ENCODE results near the gene DDX39B.
A peak's percentile ranks its signal among the peaks of the same experiment; 100 is the strongest.

Gene DDX39B

DNA sequence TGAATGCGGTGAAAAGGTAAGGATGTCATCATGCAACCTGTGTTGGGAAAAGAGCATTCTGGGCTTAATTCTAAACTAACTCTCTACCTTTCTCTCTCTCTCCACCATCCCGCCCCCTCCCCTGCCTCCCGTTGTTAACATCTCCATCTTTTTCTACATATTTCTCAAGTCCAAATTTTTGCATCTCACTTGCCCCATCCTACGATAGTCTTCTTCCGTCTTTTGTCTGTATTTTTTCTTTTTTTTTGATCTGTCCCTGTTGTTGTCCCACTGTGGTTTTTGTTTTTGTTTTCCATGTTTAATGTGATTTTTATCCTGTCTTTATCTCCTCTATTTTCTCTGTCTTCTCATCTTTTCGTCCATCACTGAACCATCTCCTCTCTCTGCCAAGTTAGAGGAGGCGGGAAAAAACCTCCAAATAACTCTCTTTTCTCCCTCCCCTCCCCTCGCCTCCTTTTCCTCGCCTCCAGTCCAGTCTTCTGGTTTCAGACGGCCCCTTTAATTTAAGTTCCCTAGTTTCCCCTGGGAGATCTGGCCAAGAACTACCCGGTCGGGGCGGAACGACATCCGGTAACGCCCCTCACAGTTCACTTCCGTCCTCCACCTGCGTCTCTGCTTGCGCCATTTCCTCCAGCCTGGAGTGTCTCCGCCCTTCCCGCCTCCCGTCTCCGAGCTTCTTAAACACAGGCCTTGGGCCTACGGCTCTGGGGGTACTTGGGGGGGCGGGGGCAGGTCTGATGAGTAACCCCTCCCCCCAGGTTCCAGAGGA is 5.3 kb upstream of the DDX39B start, which contains the start of gene NFKBIL1:
NFKBIL1 (plus strand) TSS at position 651 of the 769 bp plus-strand sequence; CDS start at position 738, 87 bp downstream.
- DNase-seq = peak; percentile 94 to 99

DNA sequence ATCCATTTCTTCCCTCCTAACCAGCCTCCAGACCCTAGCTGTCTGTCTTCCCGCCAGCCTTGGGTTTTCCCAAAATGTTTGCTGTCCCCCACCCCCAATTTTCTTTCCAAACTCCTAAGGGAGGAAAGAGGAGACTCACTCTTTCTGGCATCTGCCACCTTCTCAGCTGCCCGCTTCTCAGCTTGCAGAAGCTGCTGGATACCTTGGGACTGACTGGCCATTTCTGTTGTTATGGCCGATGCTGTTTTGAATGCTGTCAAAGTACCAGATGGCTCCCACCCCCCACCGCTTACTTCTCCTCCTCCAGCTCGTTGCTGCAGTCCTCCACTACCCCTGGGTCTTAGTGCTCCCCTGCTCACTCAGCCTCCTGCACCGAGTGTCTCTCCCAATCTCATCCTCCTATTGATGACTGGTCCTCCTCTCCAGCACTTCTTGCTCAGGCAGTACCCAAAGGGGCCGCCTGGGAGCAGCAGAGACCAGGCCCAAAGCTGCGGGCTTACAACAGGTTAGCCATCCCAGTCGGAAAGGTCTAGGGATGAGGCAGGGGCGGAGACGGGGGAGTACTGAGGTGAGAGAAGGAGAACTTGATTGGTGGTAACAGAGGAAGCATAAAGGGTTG is 4.6 kb upstream of the DDX39B start, which contains the start of gene ATP6V1G2:
ATP6V1G2 (minus strand) TSS at position 270 of the 619 bp plus-strand sequence; CDS start at position 221, 49 bp downstream.
- peak; percentile 61 to 87 for DNase-seq

DNA sequence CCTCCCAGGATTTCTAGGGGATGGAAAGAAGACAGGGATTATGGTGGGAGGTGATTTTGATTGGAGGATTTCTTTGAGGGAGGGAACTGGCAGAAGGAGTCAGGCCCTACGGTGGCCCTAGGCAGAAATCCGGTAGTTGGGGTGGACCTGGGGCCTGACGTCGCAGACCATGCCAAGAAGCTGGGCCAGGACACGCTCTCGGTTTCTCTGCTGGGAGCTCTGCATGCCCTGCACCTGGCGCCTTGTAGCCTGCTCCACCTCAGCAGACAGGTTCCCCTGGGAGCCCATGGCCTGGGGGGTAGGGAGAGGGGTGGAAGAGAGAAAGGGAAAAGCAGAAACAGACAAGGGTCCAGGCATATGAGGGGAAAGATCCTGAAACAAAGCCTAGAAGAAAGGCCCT is 3.5 kb upstream of the DDX39B start:
- no peak for DNase-seq

DNA sequence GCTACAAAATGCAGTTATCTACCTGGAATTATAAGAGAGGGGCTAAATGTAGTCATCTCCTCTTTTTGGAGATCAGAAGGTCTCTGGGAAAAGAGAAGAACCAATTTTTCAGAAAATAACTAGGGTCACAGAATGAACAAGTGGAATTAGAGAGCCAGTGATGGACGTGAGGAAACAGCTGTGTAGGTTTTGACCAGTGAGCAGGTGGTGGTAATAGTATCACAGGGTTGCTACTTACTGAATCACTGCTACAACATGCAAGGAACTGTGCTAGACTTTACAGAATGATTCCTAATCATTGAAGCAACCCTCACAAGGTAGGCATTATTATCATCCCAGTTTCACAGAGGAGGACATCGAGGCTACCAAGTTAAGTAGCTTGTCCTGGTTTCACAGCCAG is 2.9 kb upstream of the DDX39B start:
- no peak for DNase-seq

DNA sequence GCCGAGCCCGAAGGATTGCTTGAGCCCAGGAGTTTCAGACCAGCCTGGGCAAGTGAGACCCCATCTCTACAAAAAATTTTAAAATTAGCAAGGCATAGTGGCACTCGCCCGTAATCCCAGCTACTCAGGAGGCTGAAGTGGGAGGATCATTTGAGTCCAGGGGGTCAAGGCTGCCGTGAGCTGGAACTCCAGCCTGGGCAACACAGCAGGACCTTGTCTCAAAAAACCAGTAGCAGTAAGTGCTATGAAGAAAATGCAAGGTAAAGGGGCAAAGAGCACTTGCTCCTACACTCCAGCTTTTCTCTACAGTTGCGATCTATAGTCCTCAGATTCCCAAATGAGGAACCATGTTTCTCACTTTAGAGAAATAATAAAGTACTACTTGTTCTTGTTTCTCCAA is 1.8 kb upstream of the DDX39B start:
- DNase-seq = no peak

DNA sequence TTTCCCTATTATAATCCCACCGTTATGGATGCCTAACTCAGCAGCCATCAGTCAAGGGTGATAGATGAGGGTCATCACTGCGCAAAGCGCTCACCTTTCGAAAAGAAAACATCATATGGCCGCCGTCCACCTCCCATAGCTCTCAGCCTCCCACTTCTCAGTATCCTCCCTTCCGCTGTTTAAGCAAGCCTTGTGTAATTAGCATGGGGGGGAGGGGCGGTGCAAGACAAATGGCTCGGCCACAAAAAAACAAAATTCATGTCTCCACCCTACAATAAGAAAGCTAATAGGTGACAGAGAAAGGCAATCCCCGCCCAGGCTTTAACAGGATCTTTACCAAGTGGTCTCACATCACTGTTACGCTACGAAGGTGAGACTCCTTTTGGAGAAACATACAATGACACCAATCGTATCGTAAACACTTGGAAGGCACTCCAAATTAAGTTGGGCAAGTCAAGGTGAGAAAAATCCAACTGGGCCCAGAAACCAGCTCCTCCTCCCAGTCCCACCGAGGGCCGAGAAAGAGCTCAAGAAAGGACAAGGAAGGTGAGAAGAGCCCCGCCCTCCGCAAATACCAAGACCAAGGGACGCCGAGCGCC is 645 bp downstream of the DDX39B start:
- DNase-seq = peak in 1 of 2 experiments; percentile 59

DNA sequence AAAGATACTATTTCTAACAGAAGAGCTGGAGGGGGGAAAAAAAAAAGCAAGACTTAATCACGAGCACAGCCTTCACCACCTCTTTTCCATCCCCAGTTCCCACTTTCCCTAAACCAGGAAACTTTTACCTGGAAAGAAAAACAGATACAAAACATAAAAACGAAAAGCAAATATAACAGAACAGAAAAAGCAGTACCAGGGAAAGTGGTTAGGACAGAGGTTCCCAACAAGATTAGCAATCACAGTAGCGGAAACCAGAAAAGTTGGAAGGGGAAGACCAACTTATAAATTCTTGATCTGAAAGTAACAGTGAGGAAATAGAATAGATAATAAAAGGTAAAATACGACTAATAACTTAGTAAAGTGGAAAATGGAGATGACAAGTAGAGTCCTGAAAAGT is 1.2 kb downstream of the DDX39B start:
- DNase-seq = no peak

DNA sequence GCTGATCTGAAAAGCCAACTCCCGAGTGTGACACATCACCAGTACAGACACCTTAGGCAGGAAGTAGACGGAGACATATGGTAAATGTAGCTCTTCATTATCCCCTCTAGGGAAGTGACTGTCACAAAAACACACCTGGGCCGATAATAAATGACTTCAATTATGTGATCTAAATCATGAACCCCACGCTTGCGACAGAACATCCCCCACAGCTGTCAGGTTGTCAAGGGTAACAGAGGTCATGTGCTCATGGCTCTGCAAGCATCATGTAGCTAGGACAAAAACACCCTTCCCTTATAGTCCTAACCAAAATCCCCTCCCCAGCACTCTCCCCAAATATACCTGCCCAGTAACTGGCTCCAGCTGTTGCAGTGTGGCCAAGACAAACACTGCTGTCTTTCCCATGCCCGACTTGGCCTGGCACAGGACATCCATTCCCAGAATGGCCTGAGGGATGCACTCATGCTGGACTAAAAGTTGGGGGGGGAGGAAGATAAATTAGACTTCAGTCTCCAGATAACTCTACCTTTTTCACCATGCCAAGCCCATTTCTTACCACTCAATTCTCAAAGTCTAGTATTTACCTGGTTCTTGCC is 2.9 kb downstream of the DDX39B start:
- DNase-seq = no peak

DNA sequence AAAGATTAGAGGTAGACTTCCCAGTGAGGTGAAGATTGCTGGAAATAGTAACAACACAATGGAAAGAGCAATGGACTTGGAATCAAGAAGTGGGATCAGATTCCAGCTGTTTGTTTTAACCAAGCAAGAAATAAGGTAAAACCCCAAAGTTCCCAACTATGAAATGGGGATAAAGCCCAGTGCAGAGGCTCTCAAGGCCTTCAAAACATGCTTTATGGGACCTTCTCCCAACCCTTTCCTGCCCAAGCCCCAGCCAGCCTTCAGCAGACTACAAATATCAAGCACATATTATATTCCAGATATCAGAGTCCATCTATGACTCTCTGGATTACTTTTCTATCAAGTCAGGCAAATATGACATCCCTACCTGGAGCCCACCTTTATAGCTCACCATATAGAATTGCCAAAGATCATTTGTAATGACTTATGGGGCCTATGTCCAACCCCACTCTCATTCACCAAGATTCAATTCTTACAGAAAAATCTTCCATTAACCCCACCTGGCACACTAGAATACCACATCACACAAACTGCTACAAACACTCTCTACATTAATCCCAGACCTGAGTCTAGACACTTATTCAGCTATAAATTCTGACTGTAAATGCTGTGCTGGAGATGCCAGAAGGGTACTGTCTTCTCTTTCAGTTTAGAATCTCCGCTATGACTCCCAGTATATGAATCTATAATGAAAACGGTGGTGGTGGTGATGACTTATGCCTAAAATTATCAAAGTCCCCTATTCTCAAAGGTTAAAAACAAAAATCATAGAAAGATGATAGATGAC is 6.1 kb downstream of the DDX39B start:
- DNase-seq = no peak

DNA sequence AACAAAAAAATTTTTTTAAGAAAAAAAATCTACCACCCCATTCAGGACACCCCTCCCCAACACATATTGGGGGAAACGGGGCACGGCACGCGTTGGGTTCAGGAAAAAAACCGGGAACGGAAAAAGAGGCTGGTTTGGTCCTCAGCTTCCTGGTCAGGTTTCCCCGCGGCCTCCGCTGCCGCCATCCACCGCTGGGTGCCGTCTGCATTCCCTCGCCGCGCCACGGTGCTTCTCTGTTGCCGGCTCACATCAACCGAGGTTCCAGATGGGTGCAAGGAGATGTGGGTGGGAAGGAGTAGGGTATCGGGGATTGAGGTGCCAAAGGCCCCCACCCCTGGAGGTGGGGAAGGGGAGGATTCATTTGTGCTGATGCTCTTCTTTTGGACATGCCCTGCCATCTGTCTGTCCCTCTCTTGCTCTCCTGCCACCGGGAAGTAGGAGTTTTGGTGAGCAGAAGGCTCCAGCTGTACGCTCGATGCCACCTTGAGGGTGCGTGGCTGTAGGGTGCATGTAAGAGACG is 7.2 kb downstream of the DDX39B start:
- no peak for DNase-seq

DNA sequence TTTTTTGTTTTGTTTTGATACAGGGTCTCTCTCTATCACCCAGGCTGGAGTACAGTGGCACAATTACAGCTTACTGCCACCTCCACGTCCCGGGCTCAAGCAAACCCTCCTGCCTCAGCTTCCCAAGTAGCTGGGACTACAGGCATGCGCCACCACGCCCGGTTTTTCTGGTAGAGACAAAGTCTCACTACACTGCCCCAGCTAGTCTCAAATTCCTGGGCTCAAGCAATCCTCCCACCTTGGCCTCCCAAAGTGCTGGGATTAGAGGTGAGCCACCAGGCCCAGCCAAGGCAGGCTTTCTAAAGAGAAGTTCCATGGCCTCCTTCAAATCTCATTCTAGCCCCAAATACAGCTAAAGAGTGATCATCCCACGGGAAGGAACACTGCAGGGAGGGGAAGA is 7.8 kb downstream of the DDX39B start:
- DNase-seq = no peak

DNA sequence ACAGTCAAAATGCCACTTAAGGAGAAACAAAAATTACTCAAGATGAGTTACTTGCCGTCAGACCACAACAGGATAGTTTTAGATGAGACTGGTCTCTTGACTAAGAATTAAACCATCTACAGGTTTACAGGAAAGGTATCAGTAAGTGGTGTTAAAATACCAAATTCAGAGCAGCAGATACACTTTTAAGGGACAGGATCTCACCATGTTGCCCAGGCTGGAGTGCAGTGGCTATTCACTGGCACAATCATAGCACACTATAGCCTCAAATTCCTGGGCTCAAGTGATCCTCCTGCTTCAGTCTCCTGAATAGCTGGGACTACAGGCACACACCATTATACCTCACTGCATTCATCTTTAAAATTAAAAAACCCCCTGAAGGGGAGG is 8.4 kb downstream of the DDX39B start:
- no peak for DNase-seq

DNA sequence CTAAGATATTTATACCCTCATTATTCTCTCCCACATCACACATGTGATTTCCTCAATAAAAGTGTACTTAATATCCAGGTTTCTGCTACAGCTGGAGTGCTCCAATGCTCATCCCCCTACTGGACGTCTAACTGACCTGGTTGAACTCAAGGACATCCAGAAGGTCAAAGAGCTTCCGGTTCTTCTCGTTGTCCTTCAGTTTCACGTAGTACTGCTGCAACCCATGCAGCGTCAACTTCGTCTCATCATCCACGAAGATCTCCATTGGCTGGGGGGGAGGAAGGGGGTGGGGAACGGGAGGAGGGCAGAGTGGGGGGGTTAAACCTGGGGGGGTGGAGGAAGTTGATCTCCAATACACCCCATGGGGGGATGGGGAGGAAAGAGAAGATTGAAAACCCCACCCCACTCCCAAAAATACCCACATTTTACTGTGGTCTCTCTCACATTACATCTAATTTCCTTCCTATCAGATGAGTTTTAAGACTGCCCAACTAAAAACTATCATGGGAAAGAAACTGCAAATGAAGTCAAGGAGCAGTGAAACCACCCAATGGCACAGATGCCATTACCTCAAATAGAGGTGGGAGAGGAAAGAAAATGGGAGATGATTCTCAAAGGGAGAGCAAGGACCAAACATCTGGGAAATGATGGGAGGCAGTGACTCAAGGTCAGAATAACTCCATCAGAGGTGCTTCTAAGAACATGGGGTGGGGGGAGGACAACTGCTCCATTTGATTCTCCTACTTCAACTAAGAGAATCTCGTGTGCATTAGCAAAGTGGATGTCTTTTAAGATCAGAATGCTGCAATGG is 9.0 kb downstream of the DDX39B start:
- no peak for DNase-seq

DNA sequence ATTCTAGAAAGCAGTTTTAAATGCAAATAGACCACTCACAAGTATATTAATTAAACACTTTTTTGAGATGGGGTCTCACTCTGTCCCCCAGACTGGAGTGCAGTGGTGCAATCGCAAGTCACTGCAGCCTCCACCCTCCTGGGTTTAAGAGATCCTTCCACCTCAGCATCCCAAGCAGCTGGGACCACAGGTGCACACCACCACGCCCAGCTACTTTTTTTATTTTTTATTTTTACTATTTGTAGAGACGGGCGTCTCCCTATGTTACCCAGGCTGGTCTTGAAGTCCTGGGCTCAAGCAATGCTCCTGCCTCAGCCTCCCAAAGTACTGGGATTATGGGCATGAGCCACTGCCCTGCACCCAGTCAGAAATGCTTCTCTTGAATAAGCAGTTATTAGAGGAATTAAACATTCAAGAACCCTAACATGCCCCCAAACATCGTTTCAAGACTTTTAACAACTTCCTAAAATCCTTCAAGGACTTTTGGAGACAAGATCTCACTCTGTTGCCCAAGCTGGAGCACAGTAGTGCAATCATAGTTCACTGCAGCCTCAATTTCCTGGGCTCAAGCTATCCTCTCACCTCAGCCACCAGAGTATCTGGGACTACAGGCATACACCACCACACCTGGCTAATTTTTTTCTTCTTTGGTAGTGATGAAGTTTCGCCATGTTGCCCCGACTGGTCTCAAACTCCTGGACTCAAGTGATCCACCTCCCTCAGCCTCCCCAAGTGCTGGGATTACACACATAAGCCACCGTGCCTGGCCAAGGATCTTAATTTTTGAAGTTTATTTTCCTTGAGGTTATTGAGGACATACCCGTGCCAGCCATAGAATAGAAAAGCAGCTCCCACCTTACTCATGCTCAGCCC is 9.8 kb downstream of the DDX39B start:
- no peak for DNase-seq

DNA sequence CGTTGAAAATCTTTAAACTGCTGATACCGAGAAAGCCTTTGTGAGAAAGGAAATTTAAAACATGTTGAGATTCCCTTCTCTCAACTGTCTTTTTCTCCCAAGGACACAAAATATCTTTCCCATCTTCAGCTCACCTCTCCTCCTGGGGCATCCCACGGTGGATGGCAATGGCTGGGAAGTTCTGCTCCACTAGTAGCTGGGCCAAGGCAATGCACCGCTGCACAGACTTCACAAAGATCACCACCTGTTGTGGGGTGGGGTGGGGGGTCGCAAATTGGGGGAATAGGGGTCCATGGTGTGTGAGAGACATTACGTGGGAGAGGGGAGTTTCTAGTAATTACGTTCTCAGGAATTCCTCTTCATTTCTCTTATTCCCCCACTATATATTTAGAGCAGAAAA is 10.6 kb downstream of the DDX39B start:
- no peak for DNase-seq

DNA sequence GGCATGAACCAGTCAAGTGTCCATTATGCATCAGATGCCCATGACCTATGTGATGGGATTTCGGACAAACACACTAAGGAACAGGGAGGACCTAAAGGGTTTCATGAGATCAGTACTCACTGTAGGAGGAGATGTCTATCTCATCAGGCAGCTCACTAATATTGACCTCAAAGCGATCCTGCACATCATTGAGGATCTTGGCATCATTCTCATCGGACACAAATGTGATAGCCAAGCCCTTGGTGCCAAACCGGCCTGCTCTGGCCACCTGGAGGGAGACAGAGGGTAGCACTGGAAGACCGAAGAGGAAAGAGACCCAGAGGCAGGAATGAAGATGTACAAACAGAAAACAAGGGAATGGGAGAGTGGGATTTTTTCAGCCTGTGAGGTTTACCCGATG is 11.1 kb downstream of the DDX39B start:
- no peak for DNase-seq

DNA sequence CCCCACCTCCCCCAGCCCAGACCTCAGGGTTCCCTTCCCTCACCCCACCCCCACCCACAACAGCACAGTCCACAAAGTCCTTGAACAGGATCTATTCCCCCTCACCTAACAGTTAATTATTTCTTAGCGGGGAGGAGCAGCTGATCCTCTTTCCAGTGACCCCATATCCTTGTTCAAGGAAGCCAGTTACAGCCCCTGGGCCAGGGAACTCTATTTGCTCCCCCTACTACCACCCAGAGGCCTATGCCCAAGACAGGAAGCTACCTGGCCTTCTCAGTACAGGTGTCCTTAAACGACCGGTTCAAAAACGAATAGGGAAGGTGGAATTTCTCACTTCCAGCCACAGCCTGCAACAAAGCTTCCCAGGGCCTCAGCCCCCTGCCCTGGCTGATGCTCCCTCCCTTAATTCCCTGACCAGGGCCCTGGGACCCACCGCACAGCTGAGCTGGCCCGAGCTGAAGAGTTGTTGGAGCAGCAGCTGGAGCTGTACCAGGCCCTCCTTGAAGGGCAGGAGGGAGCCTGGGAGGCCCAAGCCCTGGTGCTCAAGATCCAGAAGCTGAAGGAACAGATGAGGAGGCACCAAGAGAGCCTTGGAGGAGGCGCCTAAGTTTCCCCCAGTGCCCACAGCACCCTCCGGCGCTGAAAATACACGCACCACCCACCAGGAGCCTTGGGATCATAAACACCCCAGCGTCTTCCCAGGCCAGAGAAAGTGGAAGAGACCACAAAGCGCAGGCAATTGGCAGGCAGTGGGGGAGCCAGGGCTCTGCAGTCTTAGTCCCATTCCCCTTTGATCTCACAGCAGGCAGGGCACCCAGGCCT is 12.3 kb downstream of the DDX39B start:
- DNase-seq = no peak

DNA sequence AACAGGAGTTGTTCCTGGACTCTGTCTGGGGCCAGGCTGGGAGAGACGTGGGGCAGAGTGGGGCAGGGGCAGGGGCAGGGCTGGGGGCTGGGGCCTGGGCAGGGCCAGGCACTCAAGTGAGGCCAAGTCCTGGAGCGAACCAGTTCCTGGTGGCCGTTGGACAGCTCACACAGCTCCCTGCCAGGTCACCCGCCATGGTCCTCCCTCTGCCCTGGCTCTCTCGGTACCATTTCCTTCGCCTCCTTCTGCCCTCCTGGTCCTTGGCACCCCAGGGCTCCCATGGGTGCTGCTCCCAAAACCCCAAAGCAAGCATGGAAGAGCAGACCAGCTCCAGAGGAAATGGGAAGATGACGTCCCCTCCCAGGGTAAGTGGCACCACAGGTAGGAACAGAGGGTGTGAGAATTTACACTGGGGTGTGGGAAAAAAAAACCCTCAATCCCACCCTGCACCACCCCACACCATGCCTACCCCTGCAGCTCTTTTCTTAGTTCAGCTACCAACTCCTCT is 12.9 kb downstream of the DDX39B start, which contains the start of gene MCCD1:
MCCD1 (plus strand) TSS at position 142 of the 508 bp plus-strand sequence; CDS start at position 195, 53 bp downstream.
- DNase-seq = no peak

DNA sequence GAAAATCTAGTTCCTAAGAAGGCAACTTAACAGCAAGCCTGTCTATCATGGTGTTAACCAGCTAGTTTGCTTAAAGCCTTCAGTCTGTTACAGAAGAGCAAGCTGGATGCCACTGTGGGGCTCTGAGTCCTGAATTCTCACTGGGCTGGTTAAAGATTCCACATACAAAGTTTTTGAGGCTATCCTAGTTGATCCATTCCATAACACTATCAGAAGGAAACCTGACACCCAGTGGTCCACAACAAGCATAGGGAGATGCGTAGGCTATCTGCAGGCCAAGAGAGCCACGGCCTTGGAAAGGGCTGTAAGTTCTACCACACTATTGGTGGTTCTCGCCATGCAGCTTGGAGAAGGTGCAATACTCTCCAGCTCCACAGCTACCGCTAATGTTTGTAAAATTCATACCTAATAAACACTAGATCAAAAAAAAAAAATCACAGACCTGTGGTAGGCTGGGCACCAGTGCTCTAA is 13.5 kb downstream of the DDX39B start:
- no peak for DNase-seq

All from SW 1271 (cell line).